ENCODE measurements around the gene OXNAD1. TPM values are rescaled to one million over a fixed set of nuclear protein-coding genes. Genes with fewer than 3 reads are reported as not detected.

OXNAD1 gene
- polyA plus RNA-seq, 1 of the 3 experiments (the other 2 are of a cell fraction) = 6.9 TPM

DNA sequence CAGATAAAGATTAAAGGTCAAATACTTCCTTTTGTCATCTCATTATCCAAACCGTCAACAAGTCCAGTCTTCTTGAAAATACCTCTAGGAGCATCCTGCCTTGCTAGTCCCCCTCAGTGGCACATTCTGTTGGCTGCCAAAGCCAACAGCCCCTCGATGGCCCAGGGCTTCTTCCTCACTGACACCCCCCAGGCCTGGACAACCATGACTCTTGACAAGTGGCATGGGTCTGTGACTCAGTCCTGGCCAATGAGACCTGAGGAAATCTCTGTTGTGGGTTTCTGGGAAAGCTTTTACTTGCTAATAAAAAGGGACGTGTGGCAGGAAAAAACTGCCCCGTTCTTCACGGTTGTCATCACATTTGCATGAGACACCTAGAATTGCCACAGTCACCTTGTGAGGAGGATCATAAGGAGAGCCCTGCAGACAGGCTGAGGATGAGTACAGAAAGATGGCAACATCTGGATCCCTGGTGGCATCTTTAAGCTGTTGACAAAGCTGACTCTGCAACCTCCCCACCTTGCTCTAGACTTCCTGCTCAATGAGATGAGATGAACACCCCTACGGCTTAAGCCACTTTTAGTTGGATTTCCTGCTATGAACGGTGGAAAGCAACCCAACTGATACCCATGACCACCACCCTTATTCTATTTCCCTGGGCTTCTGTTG, 81.5 kb downstream of the OXNAD1 start:
- Histone ChIP-seq H3K9ac (no peak overlapping the region), H3K4me2 (no peak overlapping the region), H3F3A (replicated peaks; ENCODE audit: insufficient read depth) (peaks cover 16% of the 10 kb centered on the region), H3K27ac (ENCODE audit: low read depth in 2 of 2, low read length in 1 of 2) (no peak overlapping the region; a peak in 1 of 4 replicates), H3K4me1 (ENCODE audit: control insufficient read depth in 1 of 2, insufficient read depth in 2 of 2, low read depth in 1 of 2, low read length in 1 of 2) (peaks cover 10 to 19% of the 10 kb centered on the region in 2 experiments), H3K9me3 (no peaks in the 10 kb centered on the region), H4K20me1 (ENCODE audit: insufficient read depth) (no peaks in the 10 kb centered on the region), H3K9me2 (no peaks in the 10 kb centered on the region), H3K79me2 (ENCODE audit: insufficient read depth) (no peaks in the 10 kb centered on the region), H3K4me3 (ENCODE audit: low read depth in 2 of 2, low read length in 1 of 2) (no peak overlapping the region), H2AFZ (ENCODE audit: low read depth) (no peak overlapping the region), H3K27me3 (ENCODE audit: insufficient read depth) (no peaks in the 10 kb centered on the region), H3K36me3 (replicated peaks in 1 of 2; ENCODE audit: control insufficient read depth in 1 of 2, insufficient read depth in 2 of 2, low read length in 1 of 2) (peaks cover 22 to 33% of the 10 kb centered on the region in 2 experiments)
- WGBS (ENCODE audit: low lambda C conversion rate) = 95% methylated on average over 7 of the region's 7 CpGs
- ChIA-PET CTCF (no interaction called here), POLR2A (no interaction called here)
- no peak for TF ChIP-seq TCF12 (IDR thresholded peaks at IDR 0.05)
- TF ChIP-seq, protein P1, sequence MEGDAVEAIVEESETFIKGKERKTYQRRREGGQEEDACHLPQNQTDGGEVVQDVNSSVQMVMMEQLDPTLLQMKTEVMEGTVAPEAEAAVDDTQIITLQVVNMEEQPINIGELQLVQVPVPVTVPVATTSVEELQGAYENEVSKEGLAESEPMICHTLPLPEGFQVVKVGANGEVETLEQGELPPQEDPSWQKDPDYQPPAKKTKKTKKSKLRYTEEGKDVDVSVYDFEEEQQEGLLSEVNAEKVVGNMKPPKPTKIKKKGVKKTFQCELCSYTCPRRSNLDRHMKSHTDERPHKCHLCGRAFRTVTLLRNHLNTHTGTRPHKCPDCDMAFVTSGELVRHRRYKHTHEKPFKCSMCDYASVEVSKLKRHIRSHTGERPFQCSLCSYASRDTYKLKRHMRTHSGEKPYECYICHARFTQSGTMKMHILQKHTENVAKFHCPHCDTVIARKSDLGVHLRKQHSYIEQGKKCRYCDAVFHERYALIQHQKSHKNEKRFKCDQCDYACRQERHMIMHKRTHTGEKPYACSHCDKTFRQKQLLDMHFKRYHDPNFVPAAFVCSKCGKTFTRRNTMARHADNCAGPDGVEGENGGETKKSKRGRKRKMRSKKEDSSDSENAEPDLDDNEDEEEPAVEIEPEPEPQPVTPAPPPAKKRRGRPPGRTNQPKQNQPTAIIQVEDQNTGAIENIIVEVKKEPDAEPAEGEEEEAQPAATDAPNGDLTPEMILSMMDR (IDR thresholded peaks at IDR 0.05) = no peak
- no peak for TF ChIP-seq RCOR1 (IDR thresholded peaks at IDR 0.05; ENCODE audit: low read length)
- no peak for TF ChIP-seq MEF2A (IDR thresholded peaks at IDR 0.05; ENCODE audit: borderline replicate concordance, low read depth)
- TF ChIP-seq, protein P2, sequence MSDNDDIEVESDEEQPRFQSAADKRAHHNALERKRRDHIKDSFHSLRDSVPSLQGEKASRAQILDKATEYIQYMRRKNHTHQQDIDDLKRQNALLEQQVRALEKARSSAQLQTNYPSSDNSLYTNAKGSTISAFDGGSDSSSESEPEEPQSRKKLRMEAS (IDR thresholded peaks at IDR 0.05; ENCODE audit: low read depth) = no peak
- TF ChIP-seq FOSL2 (IDR thresholded peaks at IDR 0.05; ENCODE audit: borderline replicate concordance, low read depth) = no peak
- TF ChIP-seq RXRA (IDR thresholded peaks at IDR 0.05; ENCODE audit: borderline replicate concordance, low read depth) = no peak
- TF ChIP-seq GABPA (IDR thresholded peaks at IDR 0.05; ENCODE audit: low read depth) = no peak
- no peak for TF ChIP-seq RFX5 (IDR thresholded peaks at IDR 0.05; ENCODE audit: low read length)
- TF ChIP-seq GATA2 (CRISPR knock-in tag; IDR thresholded peaks at IDR 0.05) = no peak
- no peak for TF ChIP-seq JUND (IDR thresholded peaks at IDR 0.05)
- no peak for TF ChIP-seq SMC3 (IDR thresholded peaks at IDR 0.05; ENCODE audit: low read depth, low read length)
- TF ChIP-seq FOXJ3 (CRISPR knock-in tag; IDR thresholded peaks at IDR 0.05) = no peak
- TF ChIP-seq NFIC (IDR thresholded peaks at IDR 0.05; ENCODE audit: borderline replicate concordance) = no peak
- no peak for TF ChIP-seq SIN3A (IDR thresholded peaks at IDR 0.05; ENCODE audit: borderline replicate concordance, low read depth, low read length)
- TF ChIP-seq, protein P3, sequence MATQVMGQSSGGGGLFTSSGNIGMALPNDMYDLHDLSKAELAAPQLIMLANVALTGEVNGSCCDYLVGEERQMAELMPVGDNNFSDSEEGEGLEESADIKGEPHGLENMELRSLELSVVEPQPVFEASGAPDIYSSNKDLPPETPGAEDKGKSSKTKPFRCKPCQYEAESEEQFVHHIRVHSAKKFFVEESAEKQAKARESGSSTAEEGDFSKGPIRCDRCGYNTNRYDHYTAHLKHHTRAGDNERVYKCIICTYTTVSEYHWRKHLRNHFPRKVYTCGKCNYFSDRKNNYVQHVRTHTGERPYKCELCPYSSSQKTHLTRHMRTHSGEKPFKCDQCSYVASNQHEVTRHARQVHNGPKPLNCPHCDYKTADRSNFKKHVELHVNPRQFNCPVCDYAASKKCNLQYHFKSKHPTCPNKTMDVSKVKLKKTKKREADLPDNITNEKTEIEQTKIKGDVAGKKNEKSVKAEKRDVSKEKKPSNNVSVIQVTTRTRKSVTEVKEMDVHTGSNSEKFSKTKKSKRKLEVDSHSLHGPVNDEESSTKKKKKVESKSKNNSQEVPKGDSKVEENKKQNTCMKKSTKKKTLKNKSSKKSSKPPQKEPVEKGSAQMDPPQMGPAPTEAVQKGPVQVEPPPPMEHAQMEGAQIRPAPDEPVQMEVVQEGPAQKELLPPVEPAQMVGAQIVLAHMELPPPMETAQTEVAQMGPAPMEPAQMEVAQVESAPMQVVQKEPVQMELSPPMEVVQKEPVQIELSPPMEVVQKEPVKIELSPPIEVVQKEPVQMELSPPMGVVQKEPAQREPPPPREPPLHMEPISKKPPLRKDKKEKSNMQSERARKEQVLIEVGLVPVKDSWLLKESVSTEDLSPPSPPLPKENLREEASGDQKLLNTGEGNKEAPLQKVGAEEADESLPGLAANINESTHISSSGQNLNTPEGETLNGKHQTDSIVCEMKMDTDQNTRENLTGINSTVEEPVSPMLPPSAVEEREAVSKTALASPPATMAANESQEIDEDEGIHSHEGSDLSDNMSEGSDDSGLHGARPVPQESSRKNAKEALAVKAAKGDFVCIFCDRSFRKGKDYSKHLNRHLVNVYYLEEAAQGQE (IDR thresholded peaks at IDR 0.05; ENCODE audit: low read depth, low read length) = no peak
- TF ChIP-seq POLR2AphosphoS5 (IDR thresholded peaks at IDR 0.05; ENCODE audit: low read depth, low read length) = no peak
- no peak for TF ChIP-seq TEAD4 (IDR thresholded peaks at IDR 0.05; ENCODE audit: borderline replicate concordance, insufficient read depth)
- TF ChIP-seq CHD2 (IDR thresholded peaks at IDR 0.05; ENCODE audit: low read length, partially characterized antibody) = no peak
- DNase-seq = no peak
